Measurements from ENCODE around the gene SPATA16. TPM values are rescaled to one million over a fixed set of nuclear protein-coding genes. Genes with fewer than 3 reads are reported as not detected.
"Not testable (repeated sequence)": the region's sequence is repeated elsewhere in the genome, so short reads cannot be mapped to it uniquely, and the experiment has no call there.

SPATA16 gene
- total RNA-seq, 1 donor from 2014 or later = not detected

- DNase-seq (ENCODE audit: low spot score) = no peak
Observed at GRCh38 chr3:173065543-173065981, 75.5 kb downstream of the SPATA16 start.

GRCh38 chr3:173064631-173065030 lies 76.4 kb downstream of the SPATA16 start:
- no peak for DNase-seq (ENCODE audit: low spot score)

- no peak for DNase-seq (ENCODE audit: low spot score)
Observed at GRCh38 chr3:173058229-173058628, 82.8 kb downstream of the SPATA16 start.

- no peak for DNase-seq (ENCODE audit: low spot score)
Observed at GRCh38 chr3:173055228-173055933, 85.7 kb downstream of the SPATA16 start.

- DNase-seq (ENCODE audit: low spot score) = no peak
Observed at GRCh38 chr3:173049360-173049759, 91.7 kb downstream of the SPATA16 start.

GRCh38 chr3:173045770-173046382 lies 95.2 kb downstream of the SPATA16 start:
- DNase-seq (ENCODE audit: low spot score) = no peak

GRCh38 chr3:173044998-173045397 lies 96.0 kb downstream of the SPATA16 start:
- DNase-seq (ENCODE audit: low spot score) = no peak

- DNase-seq (ENCODE audit: low spot score) = no peak
Observed at GRCh38 chr3:173043757-173044156, 97.3 kb downstream of the SPATA16 start.

- no peak for DNase-seq (ENCODE audit: low spot score)
Observed at GRCh38 chr3:173038484-173038871, 102.6 kb downstream of the SPATA16 start.

GRCh38 chr3:173037840-173038483 lies 103.1 kb downstream of the SPATA16 start:
- no peak for DNase-seq (ENCODE audit: low spot score)

- DNase-seq (ENCODE audit: low spot score) = no peak
Observed at GRCh38 chr3:173030273-173030672, 110.8 kb downstream of the SPATA16 start.

- no peak for DNase-seq (ENCODE audit: low spot score)
Observed at GRCh38 chr3:173028351-173028750, 112.7 kb downstream of the SPATA16 start.

GRCh38 chr3:173027429-173027828 lies 113.6 kb downstream of the SPATA16 start:
- no peak for DNase-seq (ENCODE audit: low spot score)

GRCh38 chr3:173025941-173026340 lies 115.1 kb downstream of the SPATA16 start:
- no peak for DNase-seq (ENCODE audit: low spot score)

- DNase-seq (ENCODE audit: low spot score) = no peak
Observed at GRCh38 chr3:173021547-173022185, 119.4 kb downstream of the SPATA16 start.

GRCh38 chr3:173020128-173020527 lies 120.9 kb downstream of the SPATA16 start:
- DNase-seq (ENCODE audit: low spot score) = not testable (repeated sequence)

GRCh38 chr3:173019378-173019777 lies 121.7 kb downstream of the SPATA16 start:
- DNase-seq (ENCODE audit: low spot score) = no peak

- no peak for DNase-seq (ENCODE audit: low spot score)
Observed at GRCh38 chr3:173018758-173019157, 122.3 kb downstream of the SPATA16 start.

- no peak for DNase-seq (ENCODE audit: low spot score)
Observed at GRCh38 chr3:173013219-173013832, 127.7 kb downstream of the SPATA16 start.

- no peak for DNase-seq (ENCODE audit: low spot score)
Observed at GRCh38 chr3:173009410-173009809, 131.6 kb downstream of the SPATA16 start.

GRCh38 chr3:173008978-173009377 lies 132.1 kb downstream of the SPATA16 start:
- DNase-seq (ENCODE audit: low spot score) = no peak

Data from mesenteric fat pad (tissue), 1 donor.